ENCODE measurements around the gene SLC26A9.

Gene SLC26A9

DNA sequence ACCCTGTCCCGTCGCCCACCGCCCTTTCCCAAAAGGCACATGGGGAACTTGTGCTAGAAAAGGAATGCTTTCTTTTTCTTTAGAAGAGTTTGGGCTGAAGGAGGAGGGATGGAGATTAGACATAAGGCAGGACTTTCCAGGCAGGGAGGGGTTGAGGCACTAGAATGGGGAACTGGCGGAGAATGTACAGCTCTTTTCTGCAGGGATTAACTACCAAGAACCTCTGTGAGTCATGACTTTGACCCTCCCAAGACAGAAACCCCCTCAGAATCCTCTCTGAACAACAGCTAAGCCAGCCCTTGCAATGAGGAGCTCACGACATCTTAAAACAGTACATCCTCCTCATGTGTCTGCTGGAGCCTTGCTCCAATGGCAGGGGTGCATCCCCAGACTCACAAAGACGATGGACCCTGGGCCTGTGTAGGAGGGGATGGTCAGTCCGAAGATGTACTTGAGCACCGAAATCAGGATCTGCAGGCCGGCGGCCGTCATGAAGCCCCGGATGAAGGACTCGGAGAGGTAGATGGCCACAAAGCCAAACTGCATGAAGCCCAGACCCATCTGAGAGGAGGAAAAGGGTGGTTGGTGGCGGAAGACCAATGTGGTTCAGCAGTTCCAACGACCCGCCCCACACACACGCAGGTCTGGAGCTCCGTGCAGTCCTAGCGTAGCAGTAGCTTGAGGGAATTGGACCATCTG, 13.6 kb downstream of the SLC26A9 start:
- Histone ChIP-seq H3K4me2 (no peak overlapping the region; the same call in 1 of the 2 replicates), H4K20me1 (no peaks in the 10 kb centered on the region)

DNA sequence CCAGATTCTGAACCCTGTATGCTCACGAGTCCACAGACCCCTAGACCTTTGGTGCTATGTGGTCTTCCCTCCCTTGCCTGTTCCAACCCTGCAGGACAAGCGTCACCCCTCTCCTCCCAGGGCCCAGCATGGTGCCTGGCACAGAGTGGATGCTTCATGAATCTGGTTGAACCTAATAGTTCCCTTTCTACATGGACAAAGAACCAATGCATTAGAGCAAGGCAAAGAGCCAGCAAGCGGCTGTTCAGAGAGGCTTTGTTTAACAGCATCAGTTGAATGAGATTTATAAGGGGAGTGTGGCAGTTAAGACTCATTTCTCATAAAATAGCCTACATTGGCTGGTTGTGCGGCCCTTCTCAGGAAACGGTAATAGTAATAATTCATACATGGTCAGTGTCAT, 14.9 kb downstream of the SLC26A9 start:
- H3K9me3 ChIP-seq = no peaks in the 10 kb centered on the region
- H3K9ac ChIP-seq = no peak overlapping the region
- H3K4me2 ChIP-seq = peak overlapping the region; percentile 42; the same call in 1 of the 2 replicates
- H4K20me1 ChIP-seq = no peaks in the 10 kb centered on the region
- TF ChIP-seq Cebpa-rat (IDR thresholded peaks at IDR 0.05) = no peak
- H3K4me3 ChIP-seq = no peak overlapping the region
- H3K36me3 ChIP-seq = no peaks in the 10 kb centered on the region
- no peaks in the 10 kb centered on the region for H3K27me3 ChIP-seq
- peak overlapping the region; percentile 26; the same call in 1 of the 2 replicates for H3K27ac ChIP-seq
- H3K4me1 ChIP-seq = peaks cover 11% of the 10 kb centered on the region

More for the DNA sequence above, 13.6 kb downstream of the SLC26A9 start:
- Histone ChIP-seq H3K36me3 (no peaks in the 10 kb centered on the region), H3K27me3 (no peaks in the 10 kb centered on the region), H3K9ac (no peak overlapping the region), H3K9me3 (no peaks in the 10 kb centered on the region), H3K27ac (no peak overlapping the region), H3K4me3 (no peak overlapping the region), H3K4me1 (peaks cover 11% of the 10 kb centered on the region)
- no peak for TF ChIP-seq Cebpa-rat (IDR thresholded peaks at IDR 0.05)

DNA sequence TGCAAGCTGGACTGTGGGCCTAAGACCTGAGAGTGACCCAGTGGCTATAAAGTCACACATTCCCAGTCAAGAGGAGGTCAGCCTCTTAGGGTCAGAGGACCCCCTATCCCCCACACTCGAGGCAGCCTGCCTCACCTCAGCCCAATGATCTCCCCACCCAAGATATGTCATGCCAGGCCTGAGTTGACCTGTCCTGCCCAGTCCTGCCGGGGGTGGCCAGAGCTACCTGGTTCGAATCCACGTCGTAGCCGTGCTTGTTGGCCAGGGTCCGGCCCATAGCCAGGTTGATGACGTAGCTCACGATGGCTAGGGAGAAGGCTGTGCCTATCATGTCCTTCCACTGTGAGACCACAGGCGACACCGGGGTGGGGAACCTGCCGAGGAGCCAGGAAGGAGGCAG, 15.6 kb downstream of the SLC26A9 start:
- Histone ChIP-seq H3K4me3 (no peak overlapping the region), H3K9ac (no peak overlapping the region), H3K9me3 (no peaks in the 10 kb centered on the region), H3K36me3 (no peaks in the 10 kb centered on the region), H3K27me3 (no peaks in the 10 kb centered on the region), H4K20me1 (no peaks in the 10 kb centered on the region), H3K27ac (no peak overlapping the region), H3K4me1 (peaks cover 11% of the 10 kb centered on the region), H3K4me2 (no peak overlapping the region)
- no peak for TF ChIP-seq Cebpa-rat (IDR thresholded peaks at IDR 0.05)

DNA sequence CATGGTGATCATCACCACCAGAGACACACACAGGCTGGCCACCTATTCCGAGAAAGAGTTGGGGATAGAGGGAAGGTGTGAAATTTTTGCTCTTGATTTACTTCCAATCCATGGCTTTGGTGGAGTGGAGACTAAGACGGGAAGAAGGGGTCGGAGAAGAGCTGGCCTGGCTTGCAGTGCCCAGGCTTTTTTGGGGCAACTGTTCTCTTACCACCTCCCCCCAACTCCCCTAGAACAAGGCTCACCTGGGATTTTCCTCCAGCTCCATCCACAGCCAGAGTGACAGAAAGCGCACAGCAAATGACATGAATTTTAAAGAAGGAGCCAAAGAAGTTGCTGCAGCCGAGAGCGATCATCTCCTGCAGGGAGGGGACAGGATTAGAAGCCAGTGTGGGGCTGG, 16.0 kb downstream of the SLC26A9 start:
- no peaks in the 10 kb centered on the region for H4K20me1 ChIP-seq
- H3K27ac ChIP-seq = no peak overlapping the region
- peaks cover 12% of the 10 kb centered on the region for H3K4me1 ChIP-seq
- no peak overlapping the region for H3K9ac ChIP-seq
- no peak overlapping the region for H3K4me2 ChIP-seq
- no peaks in the 10 kb centered on the region for H3K27me3 ChIP-seq
- no peaks in the 10 kb centered on the region for H3K36me3 ChIP-seq
- no peak overlapping the region for H3K4me3 ChIP-seq
- TF ChIP-seq Cebpa-rat (IDR thresholded peaks at IDR 0.05) = no peak
- no peaks in the 10 kb centered on the region for H3K9me3 ChIP-seq

DNA sequence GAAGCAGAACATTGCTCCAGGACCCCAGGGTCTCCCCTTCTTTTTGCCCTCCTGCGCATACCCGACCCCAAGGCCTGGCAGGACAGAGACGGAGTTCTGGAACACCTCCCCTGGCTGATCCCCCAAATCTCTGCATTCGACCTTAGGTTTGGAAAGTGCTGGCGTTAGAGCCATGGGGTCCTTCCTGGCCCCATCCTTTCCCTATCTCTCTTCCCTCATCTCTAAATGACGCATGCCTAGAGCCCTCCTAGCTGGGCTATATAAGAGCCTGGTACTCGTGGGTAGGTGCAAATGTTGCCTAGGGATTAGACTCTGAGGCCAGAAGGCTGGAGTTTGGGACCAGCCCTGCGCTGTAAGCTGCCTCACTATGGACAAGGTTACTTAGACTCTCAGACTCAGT, 16.6 kb downstream of the SLC26A9 start:
- TF ChIP-seq Cebpa-rat (IDR thresholded peaks at IDR 0.05) = no peak
- Histone ChIP-seq H3K9ac (no peak overlapping the region), H4K20me1 (no peaks in the 10 kb centered on the region), H3K27ac (no peak overlapping the region), H3K36me3 (no peaks in the 10 kb centered on the region), H3K4me1 (peaks cover 18% of the 10 kb centered on the region), H3K27me3 (no peaks in the 10 kb centered on the region), H3K4me3 (no peak overlapping the region), H3K4me2 (no peak overlapping the region), H3K9me3 (no peaks in the 10 kb centered on the region)

DNA sequence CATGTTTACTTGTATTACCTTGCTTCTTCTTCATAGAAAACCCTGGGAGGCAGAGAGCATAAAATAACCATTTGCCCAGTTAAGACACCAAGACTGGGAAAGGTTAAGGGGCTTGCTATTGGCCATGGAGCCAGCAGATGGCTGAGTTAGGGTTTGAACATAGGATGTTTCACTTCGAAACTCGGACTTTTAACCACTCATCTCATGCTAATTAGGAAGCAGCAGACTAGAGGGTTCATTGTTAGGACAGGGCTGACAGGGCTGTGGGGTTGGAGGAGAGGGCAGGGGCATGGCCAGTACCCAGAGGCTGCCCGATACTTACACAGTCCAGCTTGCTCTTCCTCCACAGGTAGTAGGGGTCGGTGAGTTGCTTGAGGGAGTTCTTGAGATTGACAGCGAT, 17.0 kb downstream of the SLC26A9 start:
- TF ChIP-seq Cebpa-rat (IDR thresholded peaks at IDR 0.05) = no peak
- Histone ChIP-seq H3K36me3 (no peaks in the 10 kb centered on the region), H4K20me1 (no peaks in the 10 kb centered on the region), H3K4me2 (no peak overlapping the region), H3K27ac (no peak overlapping the region), H3K4me1 (peaks cover 23% of the 10 kb centered on the region), H3K9ac (no peak overlapping the region), H3K27me3 (no peaks in the 10 kb centered on the region), H3K4me3 (no peak overlapping the region), H3K9me3 (no peaks in the 10 kb centered on the region)

DNA sequence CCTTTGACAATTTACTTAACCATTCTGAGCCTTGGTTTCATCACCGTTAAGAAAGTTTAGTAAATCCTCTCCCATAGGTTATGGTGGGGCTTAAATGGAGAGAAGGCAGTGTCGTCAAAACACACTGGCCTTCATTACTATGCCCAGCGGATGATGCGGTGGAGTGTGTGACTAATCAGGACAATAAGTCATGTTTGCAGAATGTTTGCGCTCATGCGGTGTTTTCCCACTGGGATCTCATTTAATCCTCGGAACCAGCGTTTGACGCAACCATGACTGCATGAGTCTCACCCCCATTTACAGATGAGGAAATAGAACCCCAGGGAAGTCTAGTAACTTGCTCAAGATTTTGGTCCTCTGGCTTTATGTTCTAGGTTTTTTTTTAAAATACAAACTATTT, 17.5 kb downstream of the SLC26A9 start:
- no peak overlapping the region for H3K4me2 ChIP-seq
- no peak for TF ChIP-seq Cebpa-rat (IDR thresholded peaks at IDR 0.05)
- H3K9me3 ChIP-seq = no peaks in the 10 kb centered on the region
- H3K27ac ChIP-seq = no peak overlapping the region
- H3K27me3 ChIP-seq = no peaks in the 10 kb centered on the region
- no peaks in the 10 kb centered on the region for H3K36me3 ChIP-seq
- no peak overlapping the region for H3K4me3 ChIP-seq
- H3K9ac ChIP-seq = no peak overlapping the region
- H4K20me1 ChIP-seq = no peaks in the 10 kb centered on the region
- peaks cover 27% of the 10 kb centered on the region for H3K4me1 ChIP-seq

DNA sequence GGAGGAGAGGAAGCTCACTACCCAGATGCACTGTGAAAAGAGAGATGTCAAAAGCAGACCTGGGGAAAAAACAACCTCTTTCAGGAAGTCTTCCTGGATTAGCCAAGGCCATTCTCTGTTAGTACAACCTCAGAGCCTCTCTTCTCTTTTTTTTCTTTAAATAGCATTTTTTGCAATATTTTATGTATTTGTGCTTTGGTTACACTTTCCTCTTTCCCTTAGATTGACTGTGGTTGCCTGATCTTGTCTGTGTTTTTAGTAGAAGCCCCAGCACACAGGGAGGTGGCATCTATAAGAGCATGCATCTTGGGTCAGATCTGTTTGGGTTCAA, 18.8 kb downstream of the SLC26A9 start:
- Histone ChIP-seq H3K36me3 (no peaks in the 10 kb centered on the region), H3K4me2 (no peak overlapping the region), H3K4me3 (no peak overlapping the region)

DNA sequence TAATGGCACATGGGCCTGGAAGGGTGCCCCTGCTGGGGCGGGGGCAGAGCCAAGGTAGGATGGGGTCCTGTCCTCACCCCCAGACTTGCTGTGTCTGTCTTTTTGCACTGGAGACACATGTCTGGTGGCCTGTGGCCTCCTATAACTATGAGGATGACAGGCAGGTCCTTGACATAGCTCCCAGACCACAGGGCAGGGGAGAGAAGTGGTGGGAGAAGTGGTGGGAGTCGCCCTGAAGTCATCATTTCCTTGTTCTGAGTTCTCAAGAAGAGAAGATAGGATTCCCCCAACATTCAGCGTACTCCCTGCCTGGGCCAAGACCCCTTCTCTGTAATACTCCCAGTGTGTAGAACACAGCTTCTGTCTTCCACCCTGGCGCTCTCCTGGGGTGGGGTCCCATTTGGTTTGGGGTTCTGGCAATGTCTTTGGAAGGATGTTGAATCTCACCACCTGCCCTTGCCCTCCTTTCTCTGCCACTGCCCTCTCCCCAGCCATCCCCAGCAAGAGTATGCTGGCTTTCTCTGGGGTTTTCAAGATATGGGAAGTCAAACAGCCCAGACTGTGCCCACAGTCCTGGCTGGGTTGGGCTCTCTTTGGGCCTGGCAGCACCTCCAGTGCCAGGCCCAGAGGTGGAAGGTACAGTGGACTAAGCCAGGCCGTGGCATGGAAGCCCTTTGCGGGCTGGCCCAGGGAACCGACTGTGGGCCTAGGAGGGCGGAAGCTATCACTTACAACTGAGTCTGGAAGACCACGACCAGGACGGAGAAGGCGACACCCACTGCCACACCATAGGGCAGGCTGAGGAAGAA, 19.4 kb downstream of the SLC26A9 start:
- no peaks in the 10 kb centered on the region for H3K9me3 ChIP-seq
- no peaks in the 10 kb centered on the region for H3K36me3 ChIP-seq
- H3K4me3 ChIP-seq = no peak overlapping the region
- H3K4me1 ChIP-seq = peaks cover 41% of the 10 kb centered on the region
- no peak for TF ChIP-seq Cebpa-rat (IDR thresholded peaks at IDR 0.05)
- H4K20me1 ChIP-seq = no peaks in the 10 kb centered on the region
- H3K27ac ChIP-seq = peak overlapping the region; percentile 40; the same call in 1 of the 2 replicates
- no peak overlapping the region for H3K4me2 ChIP-seq
- H3K27me3 ChIP-seq = no peaks in the 10 kb centered on the region
- no peak overlapping the region for H3K9ac ChIP-seq

More for the DNA sequence above, 18.8 kb downstream of the SLC26A9 start:
- Histone ChIP-seq H3K9ac (no peak overlapping the region), H4K20me1 (no peaks in the 10 kb centered on the region), H3K27ac (peak overlapping the region; percentile 40; the same call in 1 of the 2 replicates), H3K9me3 (no peaks in the 10 kb centered on the region), H3K27me3 (no peaks in the 10 kb centered on the region), H3K4me1 (peaks cover 41% of the 10 kb centered on the region)
- no peak for TF ChIP-seq Cebpa-rat (IDR thresholded peaks at IDR 0.05)

DNA sequence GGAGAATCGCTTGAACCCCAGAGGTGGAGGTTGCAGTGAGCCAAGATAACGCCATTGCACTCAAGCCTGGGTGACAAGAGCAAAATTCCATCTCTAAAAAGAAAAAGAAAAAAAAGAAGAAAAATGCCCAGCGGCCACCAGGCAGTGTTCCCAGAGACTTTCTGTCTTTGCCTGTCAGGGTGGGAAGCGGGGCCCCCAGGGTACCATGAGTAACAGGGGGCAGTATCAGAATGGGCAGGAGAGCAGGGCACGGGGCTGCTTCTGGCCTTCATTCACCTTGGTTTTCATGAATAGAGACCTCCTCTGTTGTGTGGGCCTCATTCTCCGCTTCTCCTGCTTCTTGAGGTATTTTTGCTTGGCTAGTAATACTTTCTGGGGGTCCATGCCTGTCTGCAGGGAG, 20.4 kb downstream of the SLC26A9 start:
- Histone ChIP-seq H3K27ac (no peak overlapping the region; the same call in 1 of the 2 replicates), H3K4me3 (no peak overlapping the region), H3K36me3 (no peaks in the 10 kb centered on the region), H4K20me1 (no peaks in the 10 kb centered on the region), H3K4me1 (peaks cover 46% of the 10 kb centered on the region), H3K9me3 (no peaks in the 10 kb centered on the region), H3K4me2 (no peak overlapping the region), H3K9ac (no peak overlapping the region), H3K27me3 (no peaks in the 10 kb centered on the region)
- no peak for TF ChIP-seq Cebpa-rat (IDR thresholded peaks at IDR 0.05)
